GM21360 (cell line): ENCODE measurements around the gene XPR1.
A peak's percentile ranks its signal among the peaks of the same experiment; 100 is the strongest.
"Not testable (repeated sequence)": the region's sequence is repeated elsewhere in the genome, so short reads cannot be mapped to it uniquely, and the experiment has no call there.

ENCODE experiments used
- ATAC-seq: cut with Tn5 transposase; IDR thresholded peaks from one replicate; pipeline ENCODE4 v1.9.1; 2021; ENCODE audit warnings: mild to moderate bottlenecking, moderate library complexity; ENCODE audit not compliant: unreplicated experiment

XPR1 gene

GRCh38 chr1:180778782-180779398, 147.1 kb downstream of the XPR1 start:
- no peak for ATAC-seq

GRCh38 chr1:180779584-180779983, 147.8 kb downstream of the XPR1 start:
- ATAC-seq, result no peak

DNA sequence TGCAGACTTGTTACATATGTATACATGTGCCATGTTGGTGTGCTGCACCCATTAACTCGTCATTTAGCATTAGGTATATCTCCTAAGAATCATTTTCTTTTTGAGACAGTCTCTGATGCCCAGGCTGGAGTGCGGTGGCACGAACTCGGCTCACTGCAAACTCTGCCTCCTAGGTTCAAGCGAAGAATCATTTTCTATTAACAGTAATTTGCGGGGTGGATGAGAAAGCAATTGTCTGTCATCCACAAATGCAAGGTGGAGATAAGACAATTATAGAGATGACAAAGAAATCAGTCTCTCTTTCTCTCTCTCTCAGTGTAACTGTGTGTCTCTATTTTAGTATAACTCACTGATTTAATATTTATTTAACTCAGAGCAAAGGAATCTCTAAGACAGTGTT, 149.9 kb downstream of the XPR1 start:
- ATAC-seq, result no peak

- no peak for ATAC-seq
Observed at GRCh38 chr1:180785291-180785690, 153.5 kb downstream of the XPR1 start.

DNA sequence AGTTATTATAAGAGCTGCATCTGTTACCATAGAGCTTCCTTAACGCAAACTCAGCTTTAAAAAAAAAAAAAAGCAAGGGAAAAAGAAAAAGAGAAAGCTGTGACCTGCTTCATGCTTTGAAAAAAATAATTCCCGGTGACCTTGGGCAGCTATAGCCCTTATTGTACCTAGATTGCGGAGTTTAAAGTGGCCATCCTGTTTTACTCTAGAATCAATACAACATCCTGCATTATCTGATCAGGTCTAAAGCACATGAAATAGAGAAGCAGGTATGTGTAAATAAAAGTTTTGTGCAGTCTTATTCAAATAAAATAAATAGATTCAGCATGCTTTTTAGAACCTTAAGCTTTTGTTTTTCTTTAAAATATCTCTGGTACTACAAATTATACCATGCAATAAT, 154.1 kb downstream of the XPR1 start:
- ATAC-seq, result no peak

DNA sequence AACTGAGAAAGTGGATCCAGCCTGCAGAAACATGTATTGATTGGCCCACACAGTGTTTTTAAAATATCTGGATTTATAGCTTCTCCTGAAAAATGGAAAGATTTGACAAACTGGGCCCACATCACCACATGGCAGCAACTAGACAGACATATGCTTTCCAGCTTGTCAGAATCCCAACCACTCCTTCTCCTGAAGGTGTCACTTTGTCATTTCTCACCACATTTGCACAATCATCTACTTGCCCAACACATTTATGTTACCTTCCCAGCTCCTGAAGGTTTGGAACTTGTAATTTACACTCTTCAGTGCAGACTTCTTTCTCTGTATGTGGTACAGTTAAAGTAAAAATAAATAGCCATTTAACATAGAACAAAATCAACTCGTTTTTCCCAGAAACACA, 154.8 kb downstream of the XPR1 start:
- ATAC-seq, result no peak

- ATAC-seq, result no peak
Observed at GRCh38 chr1:180787628-180788307, 155.9 kb downstream of the XPR1 start.

GRCh38 chr1:180789460-180789859, 157.6 kb downstream of the XPR1 start:
- ATAC-seq, result no peak

GRCh38 chr1:180791152-180791551, 159.3 kb downstream of the XPR1 start:
- not testable (repeated sequence) for ATAC-seq

- no peak for ATAC-seq
Observed at GRCh38 chr1:180791806-180792205, 160.0 kb downstream of the XPR1 start.

DNA sequence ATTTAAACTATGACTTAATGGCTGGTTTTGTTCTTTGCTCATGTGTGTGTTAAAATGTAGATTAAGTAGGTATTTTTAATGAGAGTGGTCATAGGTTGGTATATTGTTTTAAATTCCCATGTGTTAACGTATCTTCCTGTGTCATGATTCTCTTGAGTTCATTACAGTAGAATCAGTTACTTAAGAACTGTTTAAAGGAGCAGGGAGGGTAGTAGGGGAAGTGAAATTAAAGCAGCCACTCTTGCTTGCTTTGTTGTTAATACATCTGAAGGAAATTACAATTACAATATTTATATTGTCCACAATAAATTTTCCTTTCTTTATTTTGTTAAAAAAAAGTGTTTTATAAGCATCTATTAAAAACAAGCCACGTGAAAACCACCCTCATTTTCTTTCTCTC, 161.6 kb downstream of the XPR1 start:
- ATAC-seq, result no peak

DNA sequence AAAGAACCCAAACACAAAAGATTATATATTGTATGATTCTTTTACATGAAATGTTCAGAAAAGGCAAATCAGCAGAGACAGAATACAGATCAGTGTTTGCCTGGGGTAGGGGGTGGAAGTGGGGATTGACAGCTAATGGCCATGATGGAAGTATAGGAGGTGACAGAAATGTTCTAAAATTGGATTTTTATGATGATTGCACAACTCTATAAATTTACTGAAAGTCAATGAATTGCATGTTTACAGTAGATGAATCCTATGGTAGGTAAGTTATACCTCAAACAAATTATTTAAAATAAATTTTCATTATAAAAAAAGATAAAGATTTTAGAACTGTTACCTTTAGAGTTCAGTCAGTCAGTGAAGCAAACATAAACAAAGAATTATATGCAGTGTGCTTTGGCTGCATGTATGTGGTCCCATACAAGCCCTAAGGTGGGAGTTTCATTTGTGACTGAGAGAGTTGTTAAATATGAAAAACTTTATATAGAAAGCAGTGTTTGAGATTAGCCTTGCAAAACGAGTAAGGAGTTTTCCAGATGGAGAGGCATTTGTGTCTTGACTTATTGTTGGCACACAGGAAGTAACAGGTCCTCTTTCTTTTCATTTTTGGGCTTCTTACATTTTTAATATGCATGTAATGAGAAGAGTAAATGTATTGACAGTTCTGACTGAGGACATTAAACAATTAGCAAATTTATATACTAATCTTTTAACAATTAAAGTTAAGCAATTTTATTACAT, 165.2 kb downstream of the XPR1 start:
- no peak for ATAC-seq

DNA sequence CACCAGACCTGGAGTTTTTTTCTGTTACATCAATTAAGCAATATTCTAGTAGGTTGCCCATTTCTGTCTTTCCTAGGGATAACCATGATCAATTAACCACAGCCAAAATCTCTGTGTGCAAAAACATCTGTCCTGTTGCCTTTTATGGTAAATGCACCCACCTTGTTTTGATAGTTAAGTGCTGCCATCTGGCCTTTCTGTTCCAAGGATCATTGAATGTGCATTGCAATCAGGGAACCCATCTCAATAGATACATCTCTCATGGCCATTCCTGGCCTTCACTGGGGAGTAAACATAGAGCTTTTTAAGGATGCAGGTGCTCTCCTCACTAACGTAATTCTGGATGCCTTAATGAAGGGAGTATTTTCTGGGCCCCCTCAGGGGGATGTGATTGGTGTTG, 169.1 kb downstream of the XPR1 start:
- ATAC-seq, result no peak

- ATAC-seq, result no peak
Observed at GRCh38 chr1:180802813-180803212, 171.0 kb downstream of the XPR1 start.

- peak; percentile 71 for ATAC-seq
Observed at GRCh38 chr1:180805316-180805715, 173.5 kb downstream of the XPR1 start.

GRCh38 chr1:180811298-180811697, 179.5 kb downstream of the XPR1 start:
- ATAC-seq, result no peak

- ATAC-seq, result no peak
Observed at GRCh38 chr1:180811886-180812285, 180.1 kb downstream of the XPR1 start.

- ATAC-seq, result no peak
Observed at GRCh38 chr1:180814258-180814657, 182.4 kb downstream of the XPR1 start.

- ATAC-seq, result no peak
Observed at GRCh38 chr1:180815188-180815587, 183.4 kb downstream of the XPR1 start.

DNA sequence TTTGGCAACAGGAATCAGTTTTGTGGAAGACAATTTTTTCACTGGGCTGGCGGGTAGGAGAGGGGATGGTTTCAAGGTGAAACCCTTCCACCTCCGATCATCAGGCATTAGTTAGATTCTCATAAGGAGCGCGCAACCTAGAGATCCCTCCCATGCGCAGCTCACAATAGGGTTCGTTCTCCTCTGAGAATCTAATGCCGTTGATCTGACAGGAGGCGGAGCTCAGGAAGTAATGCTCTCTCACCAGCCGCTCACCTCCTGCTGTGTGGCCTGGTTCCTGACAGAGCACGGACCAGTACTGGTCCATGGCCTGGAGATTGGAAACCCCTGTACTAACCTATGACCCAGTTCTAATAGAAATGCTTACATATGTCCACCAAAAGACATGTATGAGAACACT, 184.3 kb downstream of the XPR1 start:
- no peak for ATAC-seq

GRCh38 chr1:180821970-180822369, 190.1 kb downstream of the XPR1 start:
- no peak for ATAC-seq

GRCh38 chr1:180831507-180831906, 199.7 kb downstream of the XPR1 start:
- ATAC-seq, result not testable (repeated sequence)
